Fibroblast of mammary gland (primary cell): ENCODE data around the gene KCNQ1OT1.

Source experiments
- DNase-seq: peaks from one replicate; pipeline ENCODE4 v3.0.0-alpha.2; 2010; ENCODE audit warnings: low read depth
- H3K4me3 ChIP-seq: 2 replicates; pipeline ENCODE4 v1.5.1; 2011; ENCODE audit warnings: low read depth, mild to moderate bottlenecking, low read length, moderate library complexity; ENCODE audit not compliant: control insufficient read depth
- TF ChIP-seq, protein P1 (sequence below): conservative IDR thresholded peaks from 2 replicates; pipeline ENCODE4 v1.5.1; 2011; ENCODE audit warnings: low read depth, low read length, inconsistent platforms; ENCODE audit not compliant: control insufficient read depth, insufficient read depth

KCNQ1OT1 gene

DNA sequence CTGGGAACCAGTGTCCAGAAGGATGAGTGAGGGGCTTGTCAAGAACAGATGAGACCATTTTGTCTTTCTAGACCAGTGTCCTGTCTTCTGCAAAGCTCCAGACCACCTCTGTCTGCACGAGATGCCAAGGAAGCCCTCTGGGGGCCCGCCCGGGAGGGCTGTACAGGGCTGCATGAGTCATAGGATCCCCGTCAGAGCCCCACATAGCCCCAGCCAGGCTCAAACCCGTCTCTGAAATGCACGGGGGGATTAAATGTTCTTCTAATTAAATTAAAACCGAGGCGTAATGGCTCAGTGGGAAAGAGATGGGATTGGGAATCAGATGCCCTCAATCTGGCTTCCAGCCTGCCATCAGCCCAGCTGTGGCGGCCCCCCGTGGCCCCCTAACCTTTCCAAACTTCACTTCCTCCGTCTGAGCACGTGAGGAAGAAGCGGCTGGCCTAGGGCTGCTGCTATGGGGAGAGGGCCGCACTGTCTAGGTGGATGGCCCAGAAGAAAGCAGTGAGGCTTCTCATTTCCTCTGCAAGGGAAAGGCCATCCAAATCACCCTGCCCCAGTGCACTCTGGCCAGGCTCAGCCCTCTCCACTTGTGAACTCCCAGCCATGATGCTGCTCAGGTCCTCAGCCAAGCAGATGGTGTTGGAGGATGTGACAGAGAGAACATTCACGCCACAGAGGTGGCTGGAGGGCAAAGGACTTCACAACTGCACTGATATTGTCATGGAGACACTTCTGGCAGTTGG lies 32.8 kb downstream of the KCNQ1OT1 start:
- TF ChIP-seq, protein P1, sequence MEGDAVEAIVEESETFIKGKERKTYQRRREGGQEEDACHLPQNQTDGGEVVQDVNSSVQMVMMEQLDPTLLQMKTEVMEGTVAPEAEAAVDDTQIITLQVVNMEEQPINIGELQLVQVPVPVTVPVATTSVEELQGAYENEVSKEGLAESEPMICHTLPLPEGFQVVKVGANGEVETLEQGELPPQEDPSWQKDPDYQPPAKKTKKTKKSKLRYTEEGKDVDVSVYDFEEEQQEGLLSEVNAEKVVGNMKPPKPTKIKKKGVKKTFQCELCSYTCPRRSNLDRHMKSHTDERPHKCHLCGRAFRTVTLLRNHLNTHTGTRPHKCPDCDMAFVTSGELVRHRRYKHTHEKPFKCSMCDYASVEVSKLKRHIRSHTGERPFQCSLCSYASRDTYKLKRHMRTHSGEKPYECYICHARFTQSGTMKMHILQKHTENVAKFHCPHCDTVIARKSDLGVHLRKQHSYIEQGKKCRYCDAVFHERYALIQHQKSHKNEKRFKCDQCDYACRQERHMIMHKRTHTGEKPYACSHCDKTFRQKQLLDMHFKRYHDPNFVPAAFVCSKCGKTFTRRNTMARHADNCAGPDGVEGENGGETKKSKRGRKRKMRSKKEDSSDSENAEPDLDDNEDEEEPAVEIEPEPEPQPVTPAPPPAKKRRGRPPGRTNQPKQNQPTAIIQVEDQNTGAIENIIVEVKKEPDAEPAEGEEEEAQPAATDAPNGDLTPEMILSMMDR = no peak
- DNase-seq = peak; percentile 19
- no peak overlapping the region for H3K4me3 ChIP-seq

DNA sequence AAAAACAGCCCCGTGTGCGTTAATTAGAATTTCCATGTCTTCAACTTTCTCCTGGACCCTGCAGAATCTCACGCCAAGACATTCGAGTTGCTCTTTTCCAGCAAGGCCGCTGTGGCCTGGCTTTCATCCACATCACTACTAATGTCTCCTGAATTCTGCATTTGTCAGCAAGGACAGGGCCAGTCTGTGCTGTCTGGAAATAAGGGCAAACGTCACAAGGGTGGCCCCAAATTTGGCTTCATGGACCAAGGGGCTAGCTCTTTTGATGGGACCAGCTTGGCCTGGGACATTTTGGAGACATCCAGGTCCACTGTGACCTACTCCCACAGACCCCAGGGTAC lies 33.4 kb downstream of the KCNQ1OT1 start:
- DNase-seq = peak; percentile 29
- TF ChIP-seq, protein P1 = no peak
- no peak overlapping the region for H3K4me3 ChIP-seq

DNA sequence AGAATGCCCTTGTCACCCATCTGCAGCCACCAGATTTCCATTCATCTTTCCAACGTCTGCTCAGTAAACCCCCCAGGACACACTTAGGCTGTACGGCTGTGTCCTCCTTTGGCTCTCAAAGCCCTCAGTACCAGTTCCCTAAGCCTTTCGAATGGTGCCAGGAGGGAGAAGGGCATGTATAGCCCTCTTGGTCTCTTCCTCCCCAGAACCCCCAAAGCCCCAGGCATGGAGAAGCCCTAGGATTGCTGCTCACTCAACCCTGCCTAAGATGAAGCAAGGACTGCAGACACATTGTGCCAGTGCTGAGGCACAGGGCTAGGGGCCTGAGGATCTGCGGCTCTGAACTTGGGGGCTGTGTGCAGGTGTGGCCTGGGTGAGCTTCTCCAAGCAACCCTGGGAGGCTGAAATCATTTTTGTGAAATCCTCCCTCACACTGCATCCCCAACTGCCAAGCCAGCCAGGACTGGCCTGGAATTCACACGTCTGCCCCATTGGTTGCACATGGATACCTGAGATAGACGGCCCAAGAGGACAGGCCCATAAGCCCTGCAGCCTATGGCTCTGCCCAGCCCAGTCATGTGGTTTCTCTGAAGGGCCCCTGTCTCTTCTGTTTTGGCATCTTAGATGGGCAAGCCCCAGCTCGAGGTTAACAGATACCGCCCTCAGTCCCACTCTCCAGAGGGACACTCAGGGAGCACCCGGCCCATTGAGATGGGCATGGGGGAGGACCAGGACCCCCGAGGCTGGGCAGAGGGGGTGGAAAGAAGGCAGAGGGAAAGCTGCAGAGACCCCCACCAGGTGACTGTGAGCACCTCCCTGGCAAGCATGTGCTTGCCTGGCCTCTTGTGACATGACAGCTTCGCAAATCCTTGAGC lies 34.0 kb downstream of the KCNQ1OT1 start:
- no peak overlapping the region for H3K4me3 ChIP-seq
- TF ChIP-seq, protein P1 = no peak
- no peak for DNase-seq

DNA sequence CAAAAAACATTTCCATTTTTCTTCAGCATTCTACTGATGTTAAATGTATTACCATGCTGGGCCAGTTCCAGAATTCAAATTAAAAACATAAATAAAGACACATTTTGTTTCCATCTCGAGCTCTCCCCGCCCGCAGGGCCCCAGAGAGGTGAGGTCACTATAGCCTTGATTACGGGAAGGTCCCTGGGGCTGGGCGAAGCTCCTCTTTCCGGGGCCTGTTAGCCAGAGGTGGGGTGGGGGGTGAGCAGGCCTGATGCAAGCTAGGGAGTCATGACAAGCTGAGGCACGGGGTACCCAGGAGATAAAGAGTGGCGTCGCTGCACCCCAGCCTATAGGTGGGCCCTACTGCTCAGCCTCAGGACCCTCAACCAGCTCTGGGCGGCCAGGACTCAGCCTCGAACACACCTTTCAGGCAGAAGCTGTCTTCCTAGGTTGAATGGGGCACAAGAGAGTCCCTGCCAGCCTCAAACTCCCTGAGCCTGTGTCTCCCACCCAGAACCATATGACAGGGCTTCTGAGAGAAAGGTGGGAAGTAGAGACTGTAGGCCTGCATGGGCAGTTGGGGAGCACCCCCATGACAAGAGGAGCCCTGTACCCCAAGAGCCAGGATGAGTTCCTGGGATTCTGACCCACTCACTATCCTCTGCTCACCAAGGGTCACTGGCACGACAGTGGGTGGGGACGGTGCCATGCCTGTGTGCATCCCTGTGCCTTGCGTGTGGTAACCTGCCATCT lies 34.8 kb downstream of the KCNQ1OT1 start:
- TF ChIP-seq, protein P1 = no peak
- no peak overlapping the region for H3K4me3 ChIP-seq
- no peak for DNase-seq

DNA sequence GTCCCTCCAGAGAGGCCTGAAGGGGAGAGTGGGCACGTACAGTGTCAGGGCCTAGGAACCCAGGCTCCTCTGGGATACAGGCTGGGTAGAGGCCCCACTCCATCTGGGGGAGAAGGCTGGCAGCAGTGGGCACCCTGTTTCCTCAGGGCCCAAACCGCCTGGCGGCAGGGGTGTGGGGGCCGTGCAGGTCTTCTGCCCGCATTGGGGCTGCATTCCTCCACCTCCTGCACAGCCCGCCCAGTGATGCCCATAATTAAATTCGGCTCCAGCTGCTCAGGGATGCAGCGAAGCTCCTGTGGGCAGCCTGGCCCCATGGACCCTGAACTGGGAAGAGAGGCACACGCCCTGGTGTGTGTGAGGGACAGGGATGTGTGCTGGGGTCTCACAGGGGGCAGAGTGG lies 35.4 kb downstream of the KCNQ1OT1 start:
- no peak for DNase-seq
- TF ChIP-seq, protein P1 = no peak

DNA sequence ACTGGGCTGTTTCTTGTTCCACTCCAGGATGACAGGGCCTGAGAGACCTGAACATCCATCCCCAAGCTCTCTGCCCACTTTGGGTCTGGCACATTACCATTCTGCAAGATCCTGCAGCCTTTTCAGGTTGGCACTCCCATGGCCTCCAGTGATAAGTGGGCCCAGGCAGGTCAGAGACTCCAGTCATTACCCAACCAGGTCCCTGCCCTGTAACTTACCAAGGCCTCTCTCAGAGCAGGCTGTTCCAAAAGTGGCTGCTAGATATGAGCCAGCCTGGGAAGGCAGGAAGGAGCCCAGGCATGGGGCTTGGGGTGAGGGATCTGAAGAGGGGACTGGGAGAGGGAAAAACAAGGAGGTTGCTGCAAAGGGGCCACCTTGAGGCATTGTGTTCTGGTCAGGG lies 35.9 kb downstream of the KCNQ1OT1 start:
- DNase-seq = no peak
- TF ChIP-seq, protein P1 = no peak
- no peak overlapping the region for H3K4me3 ChIP-seq

More for the DNA sequence above, 35.4 kb downstream of the KCNQ1OT1 start:
- no peak overlapping the region for H3K4me3 ChIP-seq
